Testis (tissue), 3 donors: ENCODE measurements around the gene STAG1. TPM values are rescaled to one million over a fixed set of nuclear protein-coding genes. Genes with fewer than 3 reads are reported as not detected.
"Not testable (repeated sequence)": the region's sequence is repeated elsewhere in the genome, so short reads cannot be mapped to it uniquely, and the experiment has no call there.

ENCODE experiments used
- DNase-seq: peaks from one replicate; pipeline ENCODE4 v3.0.0-alpha.2; 2019
- H3K27ac ChIP-seq, 2 donors: fragments of 200-600 bp; sonication (generic); one replicate each; pipeline ENCODE4 v1.5.1; 2019
- H3K27me3 ChIP-seq: fragments of 200-600 bp; sonication (generic); one replicate; pipeline ENCODE4 v1.5.1; 2019
- H3K36me3 ChIP-seq: fragments of 200-600 bp; sonication (generic); one replicate; pipeline ENCODE4 v1.5.1; 2017; ENCODE audit warnings: low read depth; ENCODE audit errors: missing control alignments
- H3K4me1 ChIP-seq: fragments of 200-600 bp; sonication (generic); one replicate; pipeline ENCODE4 v1.5.1; 2019
- H3K4me3 ChIP-seq, 2 donors: fragments of 200-600 bp; sonication (generic); one replicate each; pipeline ENCODE4 v1.5.1; 2017 to 2019
- H3K9me3 ChIP-seq: fragments of 200-600 bp; sonication (generic); one replicate; pipeline ENCODE4 v1.5.1; 2017
- POLR2A ChIP-seq: fragments of 450-650 bp; IDR thresholded peaks from one replicate; pipeline ENCODE4 v1.6.1; 2017; ENCODE audit warnings: antibody characterized with exemption, mild to moderate bottlenecking, moderate library complexity
- WGBS, 2 donors: methylation state at CpG; one replicate each; pipeline ENCODE4 v1.1.5; 2018; 5-methylcytosine and 5-hydroxymethylcytosine counted together
- intact Hi-C: fragments of 100-400 bp; cut with DNase I; formaldehyde crosslinking; loops from one replicate; pipeline ENCODE4 v1.15.1; 2023; ENCODE audit warnings: low total_unique reads
- polyA plus RNA-seq: library from polyadenylated mRNA; stranded (reverse); fragments of 350-450 nt; fragmentation: Illumina TruSeq; extraction: RNeasy Lipid Tissue Mini Kit (QIAGEN cat#74804); gene quantifications from one replicate; pipeline ENCODE4 v1.2.3, GENCODE V29; 2014; ENCODE audit warnings: low read depth, low replicate concordance; ENCODE audit not compliant: insufficient read depth
- total RNA-seq, 2 donors: library from RNA; depleted of rRNA; stranded (reverse); fragments of >200 nt; gene quantifications; one replicate each; pipeline ENCODE4 v1.2.3, GENCODE V29; 2016
- TF ChIP-seq, protein P1 (sequence below), 3 experiments: fragments of 450-650 bp in 2 of 3; fragments of 200-600 bp in 1 of 3; sonication (generic) in 1 of 3; IDR thresholded peaks; one replicate each; pipeline ENCODE4 v1.5.1; 2016 to 2019; ENCODE audit warnings: antibody characterized with exemption in 3 of 3, mild to moderate bottlenecking in 2 of 3, moderate library complexity in 1 of 3

The STAG1 gene
- total and polyA plus RNA-seq, 3 donors from 2014 or later: 14.3 to 45.3 (median 40.2) TPM

DNA sequence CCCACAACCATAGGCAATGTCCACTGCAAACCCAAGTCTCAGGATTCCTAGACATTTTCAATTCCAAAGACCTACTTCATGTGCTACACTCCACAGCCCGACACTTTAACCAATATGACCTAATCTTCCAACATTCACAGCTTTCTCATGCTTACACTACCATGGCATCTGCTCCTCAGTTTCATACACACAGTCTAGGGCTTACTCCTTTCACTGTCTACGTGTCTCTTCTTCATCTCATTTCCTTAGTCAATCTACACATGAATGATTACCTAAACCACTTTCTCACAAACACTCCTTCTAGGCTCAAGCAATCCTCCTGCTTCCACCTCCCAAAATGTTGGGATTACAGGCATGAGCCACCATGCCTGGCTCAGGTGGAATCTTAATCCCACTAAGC, 106.3 kb downstream of the STAG1 start:
- no peak overlapping the region for H3K27ac ChIP-seq
- WGBS, 2 donors: 94 to 95% methylated on average over 2 of the region's 2 CpGs
- H3K4me3 ChIP-seq: no peak overlapping the region
- no peaks in the 10 kb centered on the region for H3K9me3 ChIP-seq
- H3K36me3 ChIP-seq: no peaks in the 10 kb centered on the region
- intact Hi-C loops: no loop called here
- H3K27me3 ChIP-seq: no peaks in the 10 kb centered on the region
- TF ChIP-seq, protein P1, sequence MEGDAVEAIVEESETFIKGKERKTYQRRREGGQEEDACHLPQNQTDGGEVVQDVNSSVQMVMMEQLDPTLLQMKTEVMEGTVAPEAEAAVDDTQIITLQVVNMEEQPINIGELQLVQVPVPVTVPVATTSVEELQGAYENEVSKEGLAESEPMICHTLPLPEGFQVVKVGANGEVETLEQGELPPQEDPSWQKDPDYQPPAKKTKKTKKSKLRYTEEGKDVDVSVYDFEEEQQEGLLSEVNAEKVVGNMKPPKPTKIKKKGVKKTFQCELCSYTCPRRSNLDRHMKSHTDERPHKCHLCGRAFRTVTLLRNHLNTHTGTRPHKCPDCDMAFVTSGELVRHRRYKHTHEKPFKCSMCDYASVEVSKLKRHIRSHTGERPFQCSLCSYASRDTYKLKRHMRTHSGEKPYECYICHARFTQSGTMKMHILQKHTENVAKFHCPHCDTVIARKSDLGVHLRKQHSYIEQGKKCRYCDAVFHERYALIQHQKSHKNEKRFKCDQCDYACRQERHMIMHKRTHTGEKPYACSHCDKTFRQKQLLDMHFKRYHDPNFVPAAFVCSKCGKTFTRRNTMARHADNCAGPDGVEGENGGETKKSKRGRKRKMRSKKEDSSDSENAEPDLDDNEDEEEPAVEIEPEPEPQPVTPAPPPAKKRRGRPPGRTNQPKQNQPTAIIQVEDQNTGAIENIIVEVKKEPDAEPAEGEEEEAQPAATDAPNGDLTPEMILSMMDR (IDR thresholded peaks at IDR 0.05): no peak
- TF ChIP-seq POLR2A: no peak
- DNase-seq: no peak
- peaks cover 6% of the 10 kb centered on the region for H3K4me1 ChIP-seq

DNA sequence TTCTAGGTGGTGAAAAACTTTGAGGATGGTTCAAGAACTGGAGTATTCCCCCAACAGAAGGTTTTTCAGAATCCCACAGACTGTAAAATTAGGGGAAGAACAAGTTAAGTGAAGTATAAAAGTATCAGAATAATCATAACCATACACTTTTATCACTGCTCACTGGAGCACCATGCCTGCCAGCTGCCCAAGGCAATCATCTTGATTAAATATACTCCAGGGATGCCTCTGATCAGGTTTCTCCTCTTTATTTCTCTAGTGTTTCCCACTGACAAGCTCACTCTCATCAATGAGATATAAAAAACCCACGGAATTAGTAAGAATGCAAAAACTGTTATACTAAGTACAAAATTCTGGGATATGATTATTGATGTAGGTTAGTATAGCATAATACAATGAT, 108.0 kb downstream of the STAG1 start:
- intact Hi-C loops: no loop called here
- DNase-seq: no peak

DNA sequence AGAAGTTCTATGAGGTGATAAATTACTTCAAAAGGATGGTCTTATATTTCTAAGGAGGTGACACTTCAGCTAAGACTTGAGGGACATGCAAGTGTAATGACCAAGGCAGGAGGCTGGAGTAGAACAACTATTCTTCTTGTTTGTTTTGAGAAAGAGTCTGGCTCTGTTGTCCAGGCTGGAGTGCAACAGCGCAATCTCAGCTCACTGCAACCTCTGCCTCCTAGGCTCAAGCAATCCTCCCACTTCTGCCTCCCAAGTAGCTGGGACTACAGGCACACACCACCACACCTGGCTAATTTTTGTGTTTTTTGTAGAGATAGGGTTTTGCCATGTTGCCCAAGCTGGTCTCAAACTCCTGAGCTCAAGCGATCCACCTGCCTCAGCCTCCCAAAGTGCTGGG, 108.8 kb downstream of the STAG1 start:
- H3K36me3 ChIP-seq, H3K9me3 ChIP-seq, H3K27me3 ChIP-seq, H3K4me3 ChIP-seq, H3K4me1 ChIP-seq, intact Hi-C loops, DNase-seq, H3K27ac ChIP-seq: not testable (repeated sequence)
- WGBS, 2 donors: 92 to 100% methylated on average over 2 of the region's 2 CpGs

More for the DNA sequence above, 108.0 kb downstream of the STAG1 start:
- no peaks in the 10 kb centered on the region for H3K27me3 ChIP-seq
- no peak overlapping the region for H3K27ac ChIP-seq
- no peak overlapping the region for H3K4me3 ChIP-seq
- 82 to 91% methylated on average over 1 of the region's 1 CpG for WGBS, 2 donors
- H3K9me3 ChIP-seq: no peaks in the 10 kb centered on the region
- TF ChIP-seq POLR2A: no peak
- TF ChIP-seq, protein P1 (IDR thresholded peaks at IDR 0.05): no peak
- peaks cover 6% of the 10 kb centered on the region for H3K4me1 ChIP-seq
- H3K36me3 ChIP-seq: no peaks in the 10 kb centered on the region

DNA sequence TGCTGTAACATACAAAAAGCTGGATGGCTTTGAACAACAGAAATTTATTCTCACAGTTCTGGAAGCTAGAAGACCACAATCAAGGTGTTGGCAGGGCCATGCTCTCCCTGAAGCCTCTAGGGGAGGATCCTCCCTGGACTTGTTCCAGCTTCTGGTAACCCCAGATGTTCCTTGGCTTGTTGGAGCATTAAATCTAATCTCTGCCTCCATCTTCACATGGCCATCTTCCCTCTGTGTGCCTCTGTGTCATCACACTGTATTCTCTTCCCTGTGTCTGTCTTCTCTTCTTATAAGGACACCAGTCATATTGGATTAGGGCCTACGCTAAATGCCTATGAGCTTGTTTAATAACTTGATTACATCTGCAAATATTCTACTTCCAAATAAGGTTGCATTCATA, 109.5 kb downstream of the STAG1 start:
- TF ChIP-seq, protein P1 (IDR thresholded peaks at IDR 0.05): no peak
- TF ChIP-seq POLR2A: no peak
- Histone ChIP-seq H3K4me1 (peaks cover 6% of the 10 kb centered on the region), H3K36me3 (no peaks in the 10 kb centered on the region), H3K4me3 (no peak overlapping the region), H3K27me3 (no peaks in the 10 kb centered on the region), H3K9me3 (no peaks in the 10 kb centered on the region), H3K27ac (no peak overlapping the region)
- WGBS, 2 donors: 97 to 100% methylated on average over 1 of the region's 1 CpG
- intact Hi-C loops: no loop called here
- DNase-seq: no peak

DNA sequence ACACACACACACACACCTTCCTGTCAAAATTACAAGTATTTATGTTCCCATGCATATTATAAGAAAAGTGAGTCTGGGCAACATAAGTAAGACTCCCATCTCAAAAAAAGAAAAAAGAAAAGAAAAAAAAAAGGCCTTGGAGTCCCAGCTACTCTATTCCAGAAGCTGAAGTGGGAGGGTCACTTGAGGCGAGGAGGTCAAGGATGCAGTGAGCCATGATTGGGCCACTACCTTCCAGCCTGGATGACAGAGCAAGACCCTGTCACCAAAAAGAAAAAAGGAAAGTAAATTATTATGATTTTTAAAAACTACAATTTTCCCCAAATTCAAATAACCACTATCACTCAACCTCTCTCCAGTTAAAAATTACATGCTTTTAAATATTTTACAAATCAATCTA, 113.1 kb downstream of the STAG1 start:
- Histone ChIP-seq H3K27ac (no peak overlapping the region), H3K9me3 (no peaks in the 10 kb centered on the region), H3K4me1 (peaks cover 6% of the 10 kb centered on the region), H3K4me3 (no peak overlapping the region), H3K27me3 (no peaks in the 10 kb centered on the region), H3K36me3 (no peaks in the 10 kb centered on the region)
- 56 to 83% methylated on average over 1 of the region's 1 CpG for WGBS, 2 donors
- DNase-seq: no peak
- intact Hi-C loops: no loop called here
- no peak for TF ChIP-seq POLR2A
- TF ChIP-seq, protein P1 (IDR thresholded peaks at IDR 0.05): no peak
